ENCODE data around the gene FAM181A. TPM values are rescaled to one million over a fixed set of nuclear protein-coding genes. Genes with fewer than 3 reads are reported as not detected.

FAM181A gene
- total RNA-seq, 4 donors from 2014 or later: not detected

- H3K27me3 ChIP-seq: no peaks in the 10 kb centered on the region
- intact Hi-C loops (cut with DNase I; ENCODE audit: low total_unique reads) (no loop called here), in situ Hi-C loops (cut with MboI; ENCODE audit: low pct_ligation_motif_present in 1 of 4, low pct_unique_long_range_greater_than_20kb in 1 of 4, low sequenced_read_pairs in 3 of 4) (no loop called here)
- DNase-seq: peak; percentile 84
- peak overlapping the region; percentile 70 to 87 (median 73) for H3K27ac ChIP-seq
- no peaks in the 10 kb centered on the region for H3K36me3 ChIP-seq
- H3K4me3 ChIP-seq: no peak overlapping the region
- H3K4me1 ChIP-seq: peaks cover 4 to 56% (median 44%) of the 10 kb centered on the region in 4 donors
- H3K9me3 ChIP-seq: no peaks in the 10 kb centered on the region
- TF ChIP-seq POLR2AphosphoS5 (IDR thresholded peaks at IDR 0.05) (peak in 1 of 3 donors; percentile 14), EP300 (IDR thresholded peaks at IDR 0.05; ENCODE audit: low read depth) (no peak)
- WGBS, 2 donors (ENCODE audit: low coverage in 1 of 2): 50 to 59% methylated on average over 6 to 23 of the region's 23 CpGs
Observed at GRCh38 chr14:93959239-93960107, 32.3 kb downstream of the FAM181A start.

- in situ Hi-C loops (cut with MboI; ENCODE audit: low pct_ligation_motif_present in 1 of 4, low pct_unique_long_range_greater_than_20kb in 1 of 4, low sequenced_read_pairs in 3 of 4): no loop called here
- no peak for DNase-seq
- intact Hi-C loops (cut with DNase I; ENCODE audit: low total_unique reads): no loop called here
- TF ChIP-seq, protein P1, sequence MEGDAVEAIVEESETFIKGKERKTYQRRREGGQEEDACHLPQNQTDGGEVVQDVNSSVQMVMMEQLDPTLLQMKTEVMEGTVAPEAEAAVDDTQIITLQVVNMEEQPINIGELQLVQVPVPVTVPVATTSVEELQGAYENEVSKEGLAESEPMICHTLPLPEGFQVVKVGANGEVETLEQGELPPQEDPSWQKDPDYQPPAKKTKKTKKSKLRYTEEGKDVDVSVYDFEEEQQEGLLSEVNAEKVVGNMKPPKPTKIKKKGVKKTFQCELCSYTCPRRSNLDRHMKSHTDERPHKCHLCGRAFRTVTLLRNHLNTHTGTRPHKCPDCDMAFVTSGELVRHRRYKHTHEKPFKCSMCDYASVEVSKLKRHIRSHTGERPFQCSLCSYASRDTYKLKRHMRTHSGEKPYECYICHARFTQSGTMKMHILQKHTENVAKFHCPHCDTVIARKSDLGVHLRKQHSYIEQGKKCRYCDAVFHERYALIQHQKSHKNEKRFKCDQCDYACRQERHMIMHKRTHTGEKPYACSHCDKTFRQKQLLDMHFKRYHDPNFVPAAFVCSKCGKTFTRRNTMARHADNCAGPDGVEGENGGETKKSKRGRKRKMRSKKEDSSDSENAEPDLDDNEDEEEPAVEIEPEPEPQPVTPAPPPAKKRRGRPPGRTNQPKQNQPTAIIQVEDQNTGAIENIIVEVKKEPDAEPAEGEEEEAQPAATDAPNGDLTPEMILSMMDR (IDR thresholded peaks at IDR 0.05): no peak
- TF ChIP-seq POLR2AphosphoS5 (IDR thresholded peaks at IDR 0.05): no peak
- TF ChIP-seq EP300 (IDR thresholded peaks at IDR 0.05; ENCODE audit: low read depth): no peak
- TF ChIP-seq POLR2A (IDR thresholded peaks at IDR 0.05): no peak
- Histone ChIP-seq H3K36me3 (no peaks in the 10 kb centered on the region), H3K4me1 (peaks cover 4 to 51% (median 44%) of the 10 kb centered on the region in 4 donors), H3K27me3 (no peaks in the 10 kb centered on the region), H3K9me3 (no peaks in the 10 kb centered on the region), H3K4me3 (no peak overlapping the region), H3K27ac (peak overlapping the region; percentile 70 to 87 (median 73))
Observed at GRCh38 chr14:93960108-93960475, 32.9 kb downstream of the FAM181A start.

DNA sequence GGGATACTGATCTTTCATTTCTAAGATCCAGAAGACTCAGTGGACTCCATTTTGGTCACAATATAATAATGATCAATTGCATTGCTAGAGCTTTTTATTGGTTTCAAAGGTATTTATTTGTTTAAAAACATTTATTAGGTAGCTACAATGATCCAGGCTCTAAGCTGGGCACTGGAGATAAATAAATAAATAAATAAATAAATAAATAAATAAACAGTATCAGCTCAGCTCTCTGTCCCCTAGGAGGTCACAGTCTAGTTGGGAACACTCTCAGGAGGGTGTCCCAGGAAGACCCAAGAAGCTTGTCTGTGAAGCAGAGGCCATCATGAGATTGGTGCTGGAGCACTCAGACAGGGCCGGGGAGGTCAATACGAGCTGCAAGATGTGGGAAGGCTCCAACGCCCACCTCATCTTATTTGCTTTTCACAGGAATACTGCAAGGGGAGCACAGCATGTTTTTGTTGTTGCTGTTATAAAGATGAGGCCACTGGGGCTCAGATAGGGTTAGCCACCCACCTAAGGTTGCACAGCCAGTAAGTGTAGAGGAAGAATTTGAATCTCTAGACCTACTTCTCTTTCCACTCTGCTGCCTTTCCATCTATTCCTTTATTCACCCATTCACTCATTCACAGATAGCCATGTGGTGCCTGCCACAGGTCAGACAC, 33.8 kb downstream of the FAM181A start:
- in situ Hi-C loops (cut with MboI; ENCODE audit: low pct_ligation_motif_present in 1 of 4, low pct_unique_long_range_greater_than_20kb in 1 of 4, low sequenced_read_pairs in 3 of 4): no loop called here
- Histone ChIP-seq H3K4me1 (peaks cover 4 to 53% (median 44%) of the 10 kb centered on the region in 4 donors), H3K27me3 (no peaks in the 10 kb centered on the region), H3K27ac (peak overlapping the region; percentile 34 to 87 (median 72)), H3K4me3 (no peak overlapping the region), H3K36me3 (no peaks in the 10 kb centered on the region), H3K9me3 (no peaks in the 10 kb centered on the region)
- intact Hi-C loops (cut with DNase I; ENCODE audit: low total_unique reads): no loop called here
- DNase-seq: no peak
- 74% methylated on average over 3 of the region's 3 CpGs; no CpG with 5 or more reads in 1 of the 2 donors for WGBS, 2 donors (ENCODE audit: low coverage in 1 of 2)
- TF ChIP-seq POLR2A (IDR thresholded peaks at IDR 0.05) (no peak), POLR2AphosphoS5 (IDR thresholded peaks at IDR 0.05) (no peak), EP300 (IDR thresholded peaks at IDR 0.05; ENCODE audit: low read depth) (no peak)
- TF ChIP-seq, protein P1 (IDR thresholded peaks at IDR 0.05): no peak

GRCh38 chr14:93961620-93962019, 34.5 kb downstream of the FAM181A start:
- peaks cover 4 to 52% (median 41%) of the 10 kb centered on the region in 4 donors for H3K4me1 ChIP-seq
- 60 to 76% methylated on average over 1 to 8 of the region's 8 CpGs for WGBS, 2 donors (ENCODE audit: low coverage in 1 of 2)
- no peaks in the 10 kb centered on the region for H3K9me3 ChIP-seq
- TF ChIP-seq, protein P1 (IDR thresholded peaks at IDR 0.05): no peak
- TF ChIP-seq POLR2A (IDR thresholded peaks at IDR 0.05) (no peak), POLR2AphosphoS5 (IDR thresholded peaks at IDR 0.05) (no peak), EP300 (IDR thresholded peaks at IDR 0.05; ENCODE audit: low read depth) (no peak)
- H3K36me3 ChIP-seq: no peaks in the 10 kb centered on the region
- no peak overlapping the region for H3K4me3 ChIP-seq
- intact Hi-C loops (cut with DNase I; ENCODE audit: low total_unique reads): no loop called here
- H3K27me3 ChIP-seq: no peaks in the 10 kb centered on the region
- DNase-seq: no peak
- in situ Hi-C loops (cut with MboI; ENCODE audit: low pct_ligation_motif_present in 1 of 4, low pct_unique_long_range_greater_than_20kb in 1 of 4, low sequenced_read_pairs in 3 of 4): no loop called here
- peak overlapping the region; percentile 34 to 87 (median 72) for H3K27ac ChIP-seq
